ENCODE results near the gene ALKBH6. TPM values are rescaled to one million over a fixed set of nuclear protein-coding genes. Genes with fewer than 3 reads are reported as not detected.

Gene ALKBH6
- total and polyA plus RNA-seq, 9 of the 15 experiments (the other 6 are each of a cell fraction or from before 2014, with no cell fraction given): 0.67 to 62.0 (median 34.5) TPM

- TF ChIP-seq HDAC8 (tag; IDR thresholded peaks at IDR 0.05) (peak; percentile 60; the same call in 1 of the 2 replicates), RBFOX2 (IDR thresholded peaks at IDR 0.05; ENCODE audit: low read depth, low read length) (peak; percentile 95), CHD2 (IDR thresholded peaks at IDR 0.05; ENCODE audit: low read depth, low read length) (no peak), PTTG1 (tag; IDR thresholded peaks at IDR 0.05; ENCODE audit: low read depth) (no peak), RHOXF2B (CRISPR knock-in tag; conservative IDR thresholded peaks at IDR 0.05) (no peak), NFYB (IDR thresholded peaks at IDR 0.05; ENCODE audit: extremely low read depth, insufficient read length) (peak; percentile 86), DACH1 (IDR thresholded peaks at IDR 0.05; ENCODE audit: partially characterized antibody) (peak; percentile 74), CAMTA2 (CRISPR knock-in tag; conservative IDR thresholded peaks at IDR 0.05) (no peak), ZBTB1 (CRISPR knock-in tag; IDR thresholded peaks at IDR 0.05; ENCODE audit: borderline replicate concordance, low read depth) (peak; percentile 95), E2F1 (CRISPR knock-in tag; IDR thresholded peaks at IDR 0.05) (peak; percentile 72; the same call in 1 of the 2 replicates)
Measured at GRCh38 chr19:35995048-35995993, 18.7 kb downstream of the ALKBH6 start, which contains the start of gene SDHAF1 (continued).

Measured in K562 (cell line).